Stimulated activated CD4-positive, alpha-beta T cell treated with anti-CD3 and anti-CD28 coated beads, Interleukin-4, amount 100 ng/mL, for 48 hours (primary cell): ENCODE results near the gene XAF1.
A peak's percentile ranks its signal among the peaks of the same experiment; 100 is the strongest.
"Not testable (repeated sequence)": the region's sequence is repeated elsewhere in the genome, so short reads cannot be mapped to it uniquely, and the experiment has no call there.

Experiments used
- DNase-seq, 2 donors: peaks; one replicate each; pipeline ENCODE4 v3.0.0-alpha.2; 2020; ENCODE audit warnings: low read depth in 2 of 2

The XAF1 gene

GRCh38 chr17:6800422-6801027 lies 44.7 kb downstream of the XAF1 start:
- DNase-seq = peak in 1 of 2 donors; percentile 10

DNA sequence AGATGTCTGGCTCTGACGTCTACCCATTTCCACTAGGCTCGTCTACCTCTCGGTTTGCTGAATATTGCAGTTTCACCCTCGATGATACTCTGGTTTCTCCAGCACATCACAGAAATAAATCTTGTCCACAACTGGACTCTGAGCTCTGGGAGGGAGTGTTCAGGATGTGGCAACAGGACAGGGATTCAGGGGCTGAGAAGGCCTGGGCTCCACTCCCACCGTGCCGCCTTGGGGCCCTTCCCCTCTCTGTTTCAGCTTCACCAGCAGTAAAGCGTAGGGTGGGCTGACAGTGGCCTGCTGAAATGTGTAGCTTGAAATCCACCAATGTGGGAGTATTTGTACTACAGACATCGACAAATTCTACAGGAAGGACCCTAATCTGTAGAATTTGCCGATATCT lies 55.7 kb downstream of the XAF1 start:
- DNase-seq = no peak

- DNase-seq = no peak
Observed at GRCh38 chr17:6812295-6812694, 56.4 kb downstream of the XAF1 start.

GRCh38 chr17:6815775-6816174 lies 59.9 kb downstream of the XAF1 start:
- DNase-seq = no peak

GRCh38 chr17:6816368-6816767 lies 60.5 kb downstream of the XAF1 start:
- not testable (repeated sequence) for DNase-seq

DNA sequence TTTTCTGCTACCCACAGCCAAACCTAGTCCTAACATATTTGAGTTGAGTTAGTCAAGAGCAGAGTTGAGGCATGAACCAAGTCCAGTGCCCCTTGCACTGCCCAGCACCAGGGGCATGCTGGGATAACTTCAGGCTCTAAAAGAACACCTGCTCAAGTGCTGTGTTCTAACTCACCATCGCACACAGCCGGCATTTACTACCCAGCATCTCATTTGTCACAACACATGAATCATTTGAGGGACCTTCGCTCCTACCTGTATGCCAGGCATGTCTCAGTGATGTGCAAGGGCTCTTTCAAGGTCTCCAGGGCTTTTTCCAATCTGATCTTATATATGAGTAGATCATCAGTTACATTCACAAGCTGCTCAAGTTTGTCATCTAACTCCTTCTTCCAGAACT lies 63.1 kb downstream of the XAF1 start:
- DNase-seq = no peak

DNA sequence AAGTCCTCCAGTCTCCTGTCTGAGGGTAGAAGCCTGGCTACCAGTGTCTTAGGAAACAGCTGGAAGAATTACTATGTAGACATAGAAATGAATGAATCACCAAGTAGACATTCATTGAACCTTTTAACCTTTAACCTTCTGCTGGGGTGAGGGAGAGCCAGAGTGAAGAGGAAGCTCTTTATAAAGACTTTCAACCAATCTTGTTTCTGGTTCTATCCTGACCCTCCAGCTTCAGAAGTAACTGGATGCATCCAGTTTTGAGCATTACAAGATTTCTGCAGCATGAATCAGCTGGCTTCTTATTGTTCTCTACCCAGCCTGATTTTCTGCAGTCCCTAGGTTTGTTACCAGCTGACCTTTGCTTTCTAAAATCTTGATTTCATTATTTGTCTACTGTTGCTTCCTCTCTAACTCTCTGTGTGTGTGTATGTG lies 67.2 kb downstream of the XAF1 start:
- DNase-seq = no peak
